HepG2 (cell line): Measurements from ENCODE around the gene CDK12. TPM values are rescaled to one million over a fixed set of nuclear protein-coding genes. Genes with fewer than 3 reads are reported as not detected.

Experiments
- BRD4 ChIP-seq: sonication (generic); formaldehyde crosslinking; IDR thresholded peaks from 2 replicates; pipeline ENCODE4 v1.4.0; 2020; ENCODE audit warnings: missing genetic modification reagents
- CENPX ChIP-seq: sonication (generic); formaldehyde crosslinking; IDR thresholded peaks from 2 replicates; pipeline ENCODE4 v1.9.0; 2021; ENCODE audit warnings: mild to moderate bottlenecking, missing genetic modification reagents, moderate library complexity
- FOXM1 ChIP-seq: sonication (generic); formaldehyde crosslinking; IDR thresholded peaks from 2 replicates; pipeline ENCODE4 v1.5.0; 2020; ENCODE audit warnings: missing genetic modification reagents
- KAT8 ChIP-seq: IDR thresholded peaks from 2 replicates; pipeline ENCODE4 v1.6.1; 2016; ENCODE audit warnings: missing genetic modification reagents, missing compliant biosample characterization
- KDM6A ChIP-seq: IDR thresholded peaks from 2 replicates; pipeline ENCODE4 v1.6.1; 2016; ENCODE audit warnings: low read depth
- MXI1 ChIP-seq: IDR thresholded peaks from 3 replicates; pipeline ENCODE4 v1.6.1; 2012; ENCODE audit warnings: low read depth, low read length, inconsistent platforms, borderline replicate concordance
- NR2F1 ChIP-seq, 2 experiments: fragments of 450-650 bp in 1 of 2; formaldehyde crosslinking in 1 of 2; IDR thresholded peaks; 2 replicates each; pipeline versions ENCODE4 v1.5.0 to v1.6.1; 2016 to 2020; ENCODE audit warnings: mild to moderate bottlenecking in 1 of 2, missing compliant biosample characterization in 1 of 2, missing genetic modification reagents in 1 of 2, moderate library complexity in 1 of 2
- PRPF4 ChIP-seq: fragments of 200-400 bp; formaldehyde crosslinking; IDR thresholded peaks from 2 replicates; pipeline ENCODE4 v1.6.1; 2016; ENCODE audit warnings: low read length, low read depth; ENCODE audit not compliant: poor library complexity, severe bottlenecking
- TBL1XR1 ChIP-seq: fragments of 150-350 bp; IDR thresholded peaks from 2 replicates; pipeline ENCODE4 v1.6.1; 2014; ENCODE audit warnings: borderline replicate concordance, low read length; ENCODE audit not compliant: partially characterized antibody
- TOPORS ChIP-seq: sonication (generic); formaldehyde crosslinking; IDR thresholded peaks from 2 replicates; pipeline ENCODE4 v1.8.0; 2023; ENCODE audit warnings: mild to moderate bottlenecking, missing genetic modification reagents
- ZFY ChIP-seq: sonication (generic); formaldehyde crosslinking; IDR thresholded peaks from 2 replicates; pipeline ENCODE4 v1.4.0; 2020; ENCODE audit warnings: missing genetic modification reagents
- ZNF207 ChIP-seq: fragments of 450-650 bp; IDR thresholded peaks from 2 replicates; pipeline ENCODE4 v1.6.1; 2016; ENCODE audit warnings: antibody characterized with exemption, borderline replicate concordance
- ZNF75D ChIP-seq: sonication (generic); formaldehyde crosslinking; IDR thresholded peaks from 2 replicates; pipeline ENCODE4 v1.8.1; 2023; ENCODE audit warnings: missing genetic modification reagents, mild to moderate bottlenecking, borderline replicate concordance
- ZNF776 ChIP-seq: sonication (generic); formaldehyde crosslinking; IDR thresholded peaks from 2 replicates; pipeline ENCODE4 v1.4.0; 2020; ENCODE audit warnings: mild to moderate bottlenecking, missing genetic modification reagents
- ZSCAN20 ChIP-seq: sonication (generic); formaldehyde crosslinking; IDR thresholded peaks from 2 replicates; pipeline ENCODE4 v1.4.0; 2020; ENCODE audit warnings: missing genetic modification reagents, mild to moderate bottlenecking, borderline replicate concordance
- polyA plus RNA-seq, 8 experiments: library from polyadenylated mRNA; depleted of rRNA in 3 of 8; stranded (reverse) in 7 of 8; unstranded in 1 of 8; fragments of >200 nt; fragmentation: Illumina TruSeq in 4 of 8; extraction: Trizol in 4 of 8; gene quantifications; 2 replicates each; pipeline versions ENCODE4 v1.2.1 to v1.2.3, GENCODE V29; 2011 to 2016; ENCODE audit warnings: low read depth in 4 of 8, missing spikeins in 1 of 8, mixed read lengths in 1 of 8; ENCODE audit not compliant: insufficient read depth in 1 of 8
- total RNA-seq, 5 experiments: library from RNA; depleted of rRNA; stranded (reverse); fragments of >200 nt; fragmentation: Illumina TruSeq; extraction: Trizol; gene quantifications; 2 replicates each; pipeline ENCODE4 v1.2.3, GENCODE V29; 2016; ENCODE audit warnings: low read depth in 1 of 5
- TF ChIP-seq, protein P1 (sequence below): sonication (generic); formaldehyde crosslinking; IDR thresholded peaks from 2 replicates; pipeline ENCODE4 v1.4.0; 2020; ENCODE audit warnings: missing genetic modification reagents
- TF ChIP-seq, protein P2 (sequence below): sonication (generic); formaldehyde crosslinking; IDR thresholded peaks from 2 replicates; pipeline ENCODE4 v1.8.0; 2022; ENCODE audit warnings: mild to moderate bottlenecking, missing genetic modification reagents, moderate library complexity
- TF ChIP-seq, protein P3 (sequence below): sonication (generic); formaldehyde crosslinking; IDR thresholded peaks from 2 replicates; pipeline ENCODE4 v1.5.0; 2020; ENCODE audit warnings: mild to moderate bottlenecking, missing genetic modification reagents
- TF ChIP-seq, protein P4 (sequence below): sonication (generic); formaldehyde crosslinking; IDR thresholded peaks from 2 replicates; pipeline ENCODE4 v1.4.0; 2020; ENCODE audit warnings: low read depth, mild to moderate bottlenecking, missing genetic modification reagents
- TF ChIP-seq, protein P5 (sequence below): IDR thresholded peaks from 2 replicates; pipeline ENCODE4 v1.6.1; 2016; ENCODE audit warnings: missing compliant biosample characterization, missing genetic modification reagents, borderline replicate concordance
- TF ChIP-seq, protein P6 (sequence below): sonication (generic); formaldehyde crosslinking; IDR thresholded peaks from 2 replicates; pipeline ENCODE4 v1.5.0; 2020; ENCODE audit warnings: mild to moderate bottlenecking, missing genetic modification reagents

Gene CDK12
- total and polyA plus RNA-seq, 2 of the 13 experiments (the other 11 are each of a cell fraction or from before 2014, with no cell fraction given), result 24.0 to 88.6 TPM

DNA sequence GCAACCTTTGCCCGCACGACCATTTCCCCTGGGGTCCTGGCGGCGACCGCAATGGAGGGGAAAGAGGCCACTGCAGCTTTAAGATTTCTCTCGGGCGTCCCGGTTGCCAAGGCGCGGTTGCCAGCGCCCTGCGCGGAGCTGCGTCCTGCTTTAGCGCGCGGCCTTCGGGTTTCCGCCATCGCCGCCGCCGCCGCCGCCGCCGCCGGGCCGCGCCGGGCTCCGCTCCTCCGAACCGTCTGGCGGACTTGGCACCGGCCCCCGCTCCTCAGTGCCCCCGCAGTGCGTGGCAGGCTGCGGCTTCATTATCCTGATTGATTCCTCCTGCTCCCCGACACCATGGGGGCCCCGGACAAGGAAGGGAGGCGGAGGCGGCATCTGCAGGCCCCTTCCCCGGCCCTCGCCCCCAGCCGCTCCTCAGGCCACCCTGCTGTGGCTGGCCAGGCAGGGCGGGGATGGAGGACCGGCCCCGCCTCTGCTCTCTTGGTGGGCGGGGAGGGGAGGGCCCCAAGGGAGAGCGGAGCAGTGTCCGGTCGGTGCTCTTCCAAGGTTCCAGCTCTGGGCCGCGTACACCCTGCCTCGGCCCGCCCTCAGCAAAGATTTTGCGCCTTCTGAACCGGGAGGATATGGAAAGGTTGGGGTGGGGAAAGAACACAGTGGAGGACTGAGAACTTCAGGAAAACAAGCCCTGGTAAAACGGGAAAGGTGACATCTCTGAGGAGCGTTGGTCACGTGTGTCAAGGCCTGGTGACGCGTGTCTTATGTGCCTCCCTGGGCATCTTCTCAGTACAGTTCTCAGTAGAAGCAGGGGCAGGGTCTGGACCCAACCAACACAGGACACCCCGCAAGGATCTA lies 112.4 kb downstream of the CDK12 start (continued):
- TF ChIP-seq, protein P1, sequence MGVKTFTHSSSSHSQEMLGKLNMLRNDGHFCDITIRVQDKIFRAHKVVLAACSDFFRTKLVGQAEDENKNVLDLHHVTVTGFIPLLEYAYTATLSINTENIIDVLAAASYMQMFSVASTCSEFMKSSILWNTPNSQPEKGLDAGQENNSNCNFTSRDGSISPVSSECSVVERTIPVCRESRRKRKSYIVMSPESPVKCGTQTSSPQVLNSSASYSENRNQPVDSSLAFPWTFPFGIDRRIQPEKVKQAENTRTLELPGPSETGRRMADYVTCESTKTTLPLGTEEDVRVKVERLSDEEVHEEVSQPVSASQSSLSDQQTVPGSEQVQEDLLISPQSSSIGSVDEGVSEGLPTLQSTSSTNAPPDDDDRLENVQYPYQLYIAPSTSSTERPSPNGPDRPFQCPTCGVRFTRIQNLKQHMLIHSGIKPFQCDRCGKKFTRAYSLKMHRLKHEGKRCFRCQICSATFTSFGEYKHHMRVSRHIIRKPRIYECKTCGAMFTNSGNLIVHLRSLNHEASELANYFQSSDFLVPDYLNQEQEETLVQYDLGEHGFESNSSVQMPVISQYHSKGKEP (CRISPR knock-in tag), result no peak
- TF ChIP-seq ZSCAN20 (CRISPR knock-in tag), result no peak
- no peak for TF ChIP-seq ZNF776
- no peak for TF ChIP-seq KAT8 (CRISPR knock-in tag)
- TF ChIP-seq MXI1, result no peak
- TF ChIP-seq TBL1XR1, result no peak
- TF ChIP-seq, protein P2, sequence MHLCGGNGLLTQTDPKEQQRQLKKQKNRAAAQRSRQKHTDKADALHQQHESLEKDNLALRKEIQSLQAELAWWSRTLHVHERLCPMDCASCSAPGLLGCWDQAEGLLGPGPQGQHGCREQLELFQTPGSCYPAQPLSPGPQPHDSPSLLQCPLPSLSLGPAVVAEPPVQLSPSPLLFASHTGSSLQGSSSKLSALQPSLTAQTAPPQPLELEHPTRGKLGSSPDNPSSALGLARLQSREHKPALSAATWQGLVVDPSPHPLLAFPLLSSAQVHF (CRISPR knock-in tag), result no peak
- TF ChIP-seq FOXM1, result no peak
- TF ChIP-seq ZNF207, result no peak
- TF ChIP-seq NR2F1 (CRISPR knock-in tag; IDR thresholded peaks at IDR 0.05), result no peak
- TF ChIP-seq BRD4 (CRISPR knock-in tag), result no peak
- no peak for TF ChIP-seq TOPORS
- no peak for TF ChIP-seq CENPX (CRISPR knock-in tag)
- TF ChIP-seq, protein P3, sequence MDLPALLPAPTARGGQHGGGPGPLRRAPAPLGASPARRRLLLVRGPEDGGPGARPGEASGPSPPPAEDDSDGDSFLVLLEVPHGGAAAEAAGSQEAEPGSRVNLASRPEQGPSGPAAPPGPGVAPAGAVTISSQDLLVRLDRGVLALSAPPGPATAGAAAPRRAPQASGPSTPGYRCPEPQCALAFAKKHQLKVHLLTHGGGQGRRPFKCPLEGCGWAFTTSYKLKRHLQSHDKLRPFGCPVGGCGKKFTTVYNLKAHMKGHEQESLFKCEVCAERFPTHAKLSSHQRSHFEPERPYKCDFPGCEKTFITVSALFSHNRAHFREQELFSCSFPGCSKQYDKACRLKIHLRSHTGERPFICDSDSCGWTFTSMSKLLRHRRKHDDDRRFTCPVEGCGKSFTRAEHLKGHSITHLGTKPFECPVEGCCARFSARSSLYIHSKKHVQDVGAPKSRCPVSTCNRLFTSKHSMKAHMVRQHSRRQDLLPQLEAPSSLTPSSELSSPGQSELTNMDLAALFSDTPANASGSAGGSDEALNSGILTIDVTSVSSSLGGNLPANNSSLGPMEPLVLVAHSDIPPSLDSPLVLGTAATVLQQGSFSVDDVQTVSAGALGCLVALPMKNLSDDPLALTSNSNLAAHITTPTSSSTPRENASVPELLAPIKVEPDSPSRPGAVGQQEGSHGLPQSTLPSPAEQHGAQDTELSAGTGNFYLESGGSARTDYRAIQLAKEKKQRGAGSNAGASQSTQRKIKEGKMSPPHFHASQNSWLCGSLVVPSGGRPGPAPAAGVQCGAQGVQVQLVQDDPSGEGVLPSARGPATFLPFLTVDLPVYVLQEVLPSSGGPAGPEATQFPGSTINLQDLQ (CRISPR knock-in tag), result no peak
- TF ChIP-seq ZNF75D (CRISPR knock-in tag), result no peak
- TF ChIP-seq ZFY (CRISPR knock-in tag), result peak; percentile 72; the same call in 1 of the 2 replicates
- TF ChIP-seq, protein P4, sequence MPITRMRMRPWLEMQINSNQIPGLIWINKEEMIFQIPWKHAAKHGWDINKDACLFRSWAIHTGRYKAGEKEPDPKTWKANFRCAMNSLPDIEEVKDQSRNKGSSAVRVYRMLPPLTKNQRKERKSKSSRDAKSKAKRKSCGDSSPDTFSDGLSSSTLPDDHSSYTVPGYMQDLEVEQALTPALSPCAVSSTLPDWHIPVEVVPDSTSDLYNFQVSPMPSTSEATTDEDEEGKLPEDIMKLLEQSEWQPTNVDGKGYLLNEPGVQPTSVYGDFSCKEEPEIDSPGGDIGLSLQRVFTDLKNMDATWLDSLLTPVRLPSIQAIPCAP (CRISPR knock-in tag), result no peak
- TF ChIP-seq KDM6A (CRISPR knock-in tag), result no peak
- TF ChIP-seq, protein P5, sequence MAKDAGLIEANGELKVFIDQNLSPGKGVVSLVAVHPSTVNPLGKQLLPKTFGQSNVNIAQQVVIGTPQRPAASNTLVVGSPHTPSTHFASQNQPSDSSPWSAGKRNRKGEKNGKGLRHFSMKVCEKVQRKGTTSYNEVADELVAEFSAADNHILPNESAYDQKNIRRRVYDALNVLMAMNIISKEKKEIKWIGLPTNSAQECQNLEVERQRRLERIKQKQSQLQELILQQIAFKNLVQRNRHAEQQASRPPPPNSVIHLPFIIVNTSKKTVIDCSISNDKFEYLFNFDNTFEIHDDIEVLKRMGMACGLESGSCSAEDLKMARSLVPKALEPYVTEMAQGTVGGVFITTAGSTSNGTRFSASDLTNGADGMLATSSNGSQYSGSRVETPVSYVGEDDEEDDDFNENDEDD (CRISPR knock-in tag), result no peak
- TF ChIP-seq PRPF4, result no peak
- TF ChIP-seq, protein P6, sequence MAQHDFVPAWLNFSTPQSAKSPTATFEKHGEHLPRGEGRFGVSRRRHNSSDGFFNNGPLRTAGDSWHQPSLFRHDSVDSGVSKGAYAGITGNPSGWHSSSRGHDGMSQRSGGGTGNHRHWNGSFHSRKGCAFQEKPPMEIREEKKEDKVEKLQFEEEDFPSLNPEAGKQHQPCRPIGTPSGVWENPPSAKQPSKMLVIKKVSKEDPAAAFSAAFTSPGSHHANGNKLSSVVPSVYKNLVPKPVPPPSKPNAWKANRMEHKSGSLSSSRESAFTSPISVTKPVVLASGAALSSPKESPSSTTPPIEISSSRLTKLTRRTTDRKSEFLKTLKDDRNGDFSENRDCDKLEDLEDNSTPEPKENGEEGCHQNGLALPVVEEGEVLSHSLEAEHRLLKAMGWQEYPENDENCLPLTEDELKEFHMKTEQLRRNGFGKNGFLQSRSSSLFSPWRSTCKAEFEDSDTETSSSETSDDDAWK (CRISPR knock-in tag), result no peak
